Measurements from ENCODE around the gene ADGRG7.

The ADGRG7 gene

GRCh38 chr3:100600181-100601042, 9.0 kb upstream of the ADGRG7 start:
- peak; percentile 44 for DNase-seq

- DNase-seq: peak; percentile 21
Observed at GRCh38 chr3:100602506-100603444, 6.6 kb upstream of the ADGRG7 start.

DNA sequence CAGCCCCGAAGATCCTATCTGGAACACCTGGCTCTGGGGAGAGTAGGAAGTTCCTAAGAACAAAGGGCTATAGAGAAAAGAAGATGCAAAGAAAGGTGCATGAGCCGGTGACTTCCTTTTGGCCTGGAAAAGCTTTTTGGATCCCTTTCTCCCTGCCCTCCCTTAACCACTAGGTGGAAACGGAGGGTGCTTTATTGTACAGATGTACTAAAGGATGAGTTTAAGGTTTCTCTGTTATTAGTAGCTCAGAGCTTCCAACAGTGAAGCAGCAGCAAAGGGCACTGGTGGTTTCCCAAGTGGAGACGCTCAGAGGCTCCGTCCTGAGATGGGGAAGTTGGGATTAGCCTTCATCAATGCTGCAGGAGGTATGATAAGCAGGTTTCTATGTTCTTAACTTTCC, 5.9 kb upstream of the ADGRG7 start:
- DNase-seq: peak; percentile 67

DNA sequence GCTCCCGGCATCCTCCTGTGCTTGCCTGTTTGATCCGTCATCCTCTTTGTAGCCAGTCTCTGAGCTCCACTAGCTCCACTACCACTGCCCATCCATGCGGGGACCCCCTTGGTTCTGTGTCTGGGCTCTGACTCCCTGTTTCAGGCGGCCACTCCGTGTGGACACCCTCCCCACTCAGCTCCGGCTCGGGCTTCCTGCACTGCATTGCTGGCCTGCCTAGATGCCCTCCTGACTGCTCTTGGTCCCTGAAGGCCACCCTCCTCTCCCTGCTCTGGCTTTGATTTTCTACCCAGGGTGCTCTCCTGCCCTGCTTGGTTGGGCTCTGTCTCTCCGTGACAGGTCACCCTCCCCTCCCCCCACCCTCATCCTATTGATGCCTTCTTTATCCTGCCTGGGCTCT, 4.0 kb upstream of the ADGRG7 start:
- no peak for DNase-seq

GRCh38 chr3:100606894-100607512, 2.4 kb upstream of the ADGRG7 start:
- peak; percentile 12 for DNase-seq

GRCh38 chr3:100609963-100610362, 562 bp downstream of the ADGRG7 start:
- DNase-seq: no peak

DNA sequence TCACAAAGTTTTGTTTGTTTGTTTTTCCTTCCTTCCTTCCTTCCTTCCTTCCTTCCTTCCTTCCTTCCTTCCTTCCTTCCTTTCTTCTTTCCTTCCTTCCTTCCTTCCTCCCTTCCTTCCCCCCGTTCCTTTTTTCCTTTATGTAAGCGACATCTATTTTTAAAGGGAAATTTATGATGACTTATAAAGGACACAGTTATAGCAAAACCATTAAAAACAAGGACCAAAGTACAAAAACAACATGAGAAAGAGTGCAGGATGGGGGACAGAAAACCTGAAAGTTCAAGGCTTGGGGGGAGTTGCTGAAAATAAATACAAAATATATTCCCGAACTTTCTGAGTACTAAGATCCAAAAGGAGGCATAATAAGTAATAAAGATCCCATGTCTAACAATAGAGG, 1.8 kb downstream of the ADGRG7 start:
- DNase-seq: no peak

GRCh38 chr3:100613721-100614390, 4.5 kb downstream of the ADGRG7 start:
- DNase-seq: no peak

DNA sequence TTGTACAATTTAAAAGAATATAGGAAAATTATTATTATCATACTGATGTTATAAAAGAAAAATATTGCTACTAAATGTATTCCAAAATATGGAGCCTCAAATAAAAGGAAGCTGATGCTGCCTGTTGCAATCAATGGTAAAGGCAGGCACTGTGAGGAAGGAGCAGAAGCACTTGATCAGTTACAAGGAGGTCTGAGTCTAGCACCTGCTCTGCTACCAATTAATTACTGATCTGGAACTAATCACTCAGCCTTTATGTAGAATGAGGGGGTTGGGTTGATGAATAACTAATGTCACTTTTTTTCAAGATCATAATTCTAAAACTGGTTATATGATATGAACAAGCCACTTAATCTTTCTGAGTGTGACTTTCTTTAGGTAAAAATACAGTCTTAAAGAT, 5.5 kb downstream of the ADGRG7 start:
- no peak for DNase-seq

DNA sequence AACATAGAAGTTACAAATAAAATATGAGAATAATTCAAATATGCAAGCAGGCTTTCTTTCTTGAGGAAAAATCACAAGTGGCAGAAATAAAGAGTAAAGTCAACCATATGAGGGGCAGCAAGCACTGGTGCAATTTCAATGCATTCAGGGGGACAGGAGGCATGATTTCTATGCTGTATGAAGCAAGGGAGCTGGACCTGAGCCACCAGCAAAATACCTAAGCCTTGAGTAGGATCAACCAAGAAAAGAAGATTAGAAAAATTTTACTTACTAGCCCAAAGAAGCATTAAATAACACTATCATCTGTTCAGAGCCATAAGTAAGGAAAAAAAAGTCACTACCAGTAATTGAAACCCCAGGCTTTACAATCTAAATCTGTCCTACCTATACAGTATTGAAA, 6.3 kb downstream of the ADGRG7 start:
- no peak for DNase-seq

DNA sequence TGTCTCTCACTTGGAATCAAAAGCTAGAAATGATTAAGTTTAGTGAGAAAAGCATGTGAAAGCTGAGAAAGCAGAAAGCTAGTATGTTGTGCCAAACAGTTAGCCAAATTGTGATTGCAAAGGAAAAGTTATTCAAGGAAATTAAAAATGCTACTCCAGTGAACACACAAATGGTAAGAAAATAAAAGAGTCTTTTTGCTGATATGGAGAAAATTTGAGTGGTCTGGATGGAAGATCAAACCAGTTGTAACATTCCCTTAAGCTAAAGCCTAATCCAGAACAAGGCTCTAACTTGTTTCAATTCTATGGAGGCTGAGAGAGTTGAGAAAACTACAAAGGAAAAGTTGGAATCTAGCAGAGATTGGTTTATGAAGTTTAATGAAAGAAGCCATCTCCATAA, 11.8 kb downstream of the ADGRG7 start:
- DNase-seq: no peak

GRCh38 chr3:100627491-100627890, 18.1 kb downstream of the ADGRG7 start:
- no peak for DNase-seq

- DNase-seq: peak; percentile 77
Observed at GRCh38 chr3:100629421-100630127, 20.2 kb downstream of the ADGRG7 start.

DNA sequence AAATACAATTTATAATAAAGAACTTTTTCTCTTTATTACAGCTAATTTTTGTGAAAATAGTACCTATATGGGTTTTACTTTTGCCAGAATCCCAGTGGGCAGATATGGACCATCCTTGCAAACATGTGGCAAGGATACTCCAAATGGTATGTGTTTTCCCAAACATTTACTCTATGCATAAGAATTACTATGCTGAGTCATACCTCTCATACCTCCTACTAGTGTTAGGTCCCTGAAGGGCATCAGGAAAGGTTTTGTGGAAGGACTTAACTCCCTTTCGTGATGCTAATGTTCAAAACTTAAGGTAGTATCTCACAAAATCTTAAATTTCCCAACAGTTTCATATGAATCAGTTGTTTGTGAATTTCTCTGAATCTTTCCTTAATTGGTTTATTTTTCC, 21.3 kb downstream of the ADGRG7 start:
- no peak for DNase-seq

DNA sequence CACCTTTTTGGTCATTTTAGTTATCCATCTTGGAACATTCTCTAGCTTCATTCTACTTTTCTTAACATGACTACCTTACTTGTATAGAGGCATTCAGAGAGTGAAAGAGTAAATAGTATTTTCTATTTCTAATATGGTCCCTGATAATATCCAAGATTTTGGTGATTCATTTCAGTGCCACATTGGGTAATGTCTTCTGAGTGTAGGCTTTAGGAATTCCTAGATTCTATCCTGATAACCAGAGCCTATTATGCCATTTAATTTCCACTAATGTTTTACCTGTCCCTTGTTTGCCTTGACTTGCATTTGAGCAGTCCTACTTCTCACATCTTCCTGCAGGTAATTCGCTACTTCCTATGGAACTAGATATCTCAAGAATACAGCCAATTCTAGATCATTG, 21.8 kb downstream of the ADGRG7 start:
- DNase-seq: no peak

DNA sequence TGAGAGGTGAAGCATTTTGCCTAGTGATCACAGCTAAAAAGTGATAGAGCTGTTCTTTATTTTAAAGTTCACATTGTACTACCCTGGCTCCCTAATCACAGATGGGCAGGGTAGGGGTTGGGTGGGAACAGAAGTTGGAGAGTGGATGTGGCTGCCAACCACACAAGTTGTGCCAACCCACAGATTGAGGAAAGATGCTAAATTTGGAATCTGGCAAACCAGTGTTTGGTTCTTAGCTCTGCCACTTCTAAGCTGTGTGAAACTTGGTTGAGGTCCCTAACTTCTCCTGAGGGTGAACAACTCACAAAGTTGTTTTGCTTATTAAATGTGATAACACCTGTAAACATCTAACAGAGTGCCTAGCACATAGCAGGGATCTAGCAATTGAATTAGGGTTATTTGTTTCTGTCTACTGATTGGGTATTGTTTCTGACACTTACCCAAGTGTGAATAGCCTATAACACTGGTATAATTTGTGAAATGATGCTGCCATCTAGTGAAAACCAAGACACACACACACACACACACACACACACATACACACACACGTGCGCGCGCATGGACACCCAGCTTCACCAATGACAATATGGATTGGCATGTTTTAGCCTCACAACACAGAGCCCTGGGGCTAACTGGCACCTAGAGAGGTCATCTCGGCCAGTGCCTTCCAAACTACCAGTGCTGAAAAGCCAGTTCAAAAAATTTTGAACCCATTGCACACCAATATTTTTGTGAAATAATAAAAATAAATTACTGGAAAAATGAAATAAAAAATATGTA, 25.3 kb downstream of the ADGRG7 start:
- DNase-seq: peak; percentile 67

GRCh38 chr3:100635273-100635701, 25.9 kb downstream of the ADGRG7 start:
- peak; percentile 9 for DNase-seq

DNA sequence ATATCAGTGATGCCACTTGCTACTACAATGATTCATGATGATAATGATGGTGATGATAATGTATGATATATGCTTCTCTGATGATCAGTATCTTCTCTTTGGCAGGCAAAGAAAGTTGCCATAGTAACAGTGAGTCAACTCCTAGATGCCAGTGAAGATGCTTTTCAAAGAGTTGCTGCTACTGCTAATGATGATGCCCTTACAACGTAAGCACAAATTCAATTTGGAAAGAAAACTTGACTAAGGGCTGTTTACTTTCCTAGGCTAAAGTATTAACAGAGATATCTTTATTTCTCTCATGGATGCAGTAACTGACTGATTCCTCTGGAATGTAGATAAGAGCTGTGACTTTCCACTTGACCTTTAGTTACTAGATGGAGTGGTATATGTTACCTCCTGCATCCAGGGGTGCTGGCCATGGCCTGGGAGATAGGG, 27.8 kb downstream of the ADGRG7 start:
- DNase-seq: peak; percentile 31

DNA sequence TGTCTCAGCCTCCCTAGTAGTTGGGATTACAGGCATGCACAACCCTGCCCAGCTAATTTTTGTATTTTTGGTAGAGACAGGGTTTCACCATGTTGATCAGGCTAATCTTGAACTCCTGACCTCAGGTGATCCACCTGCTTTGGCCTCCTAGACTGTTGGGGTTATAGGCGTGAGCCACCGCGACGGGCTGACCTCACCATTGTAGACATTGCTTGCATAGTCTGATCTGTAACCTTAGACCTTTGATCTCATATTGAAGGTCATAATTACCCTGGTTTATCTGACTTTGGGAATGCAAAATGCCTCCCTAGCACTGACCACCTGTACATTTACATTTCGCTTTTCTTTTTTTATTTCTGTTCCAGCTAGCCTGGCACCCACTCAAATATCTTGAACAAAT, 31.2 kb downstream of the ADGRG7 start:
- no peak for DNase-seq

GRCh38 chr3:100641471-100642032, 32.2 kb downstream of the ADGRG7 start:
- peak; percentile 44 for DNase-seq

DNA sequence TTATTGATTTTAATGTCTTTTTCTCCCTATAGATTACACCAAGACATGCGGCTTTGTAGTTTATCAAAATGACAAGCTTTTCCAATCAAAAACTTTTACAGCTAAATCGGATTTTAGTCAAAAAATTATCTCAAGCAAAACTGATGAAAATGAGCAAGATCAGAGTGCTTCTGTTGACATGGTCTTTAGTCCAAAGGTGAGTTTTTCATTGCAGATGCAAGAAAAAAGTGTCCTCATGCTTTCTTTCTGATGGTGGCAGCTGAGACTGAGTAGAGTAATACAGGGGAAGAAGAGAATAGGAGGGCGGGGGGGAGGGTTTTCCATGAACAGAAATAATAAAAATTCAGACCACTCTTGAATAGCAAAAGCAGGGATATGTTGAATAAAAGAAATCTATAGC, 36.5 kb downstream of the ADGRG7 start:
- no peak for DNase-seq
